IMR-90 (cell line): ENCODE results near the gene GNAS-AS1. TPM values are rescaled to one million over a fixed set of nuclear protein-coding genes. Genes with fewer than 3 reads are reported as not detected.

Source experiments
- ATAC-seq: fragments of 200-7000 bp; cut with Tn5 transposase; 2 replicates; pipeline ENCODE4 v1.9.1; 2020; ENCODE audit warnings: low read depth, mild to moderate bottlenecking, moderate library complexity
- BruUV-seq: library from RNA; stranded (reverse); fragments of 400-500 nt; replicated peaks from 2 replicates; lab custom pipeline; 2021; lab: Mats Ljungman, UMichigan
- CTCF ChIA-PET: fragments of 300-600 bp; formaldehyde crosslinking; extraction: SDS; loops from one replicate; lab custom pipeline; 2021; ENCODE audit warnings: antibody characterized with exemption; lab: Yijun Ruan, JAX
- POLR2A ChIA-PET: fragments of 300-600 bp; sonication (Branson Sonifier 250); formaldehyde crosslinking; loops from one replicate; lab custom pipeline; 2022; ENCODE audit warnings: antibody characterized with exemption; ENCODE audit not compliant: unreplicated experiment; lab: Charles Lee
- DNase-seq: peaks from one replicate; pipeline ENCODE4 v3.0.0; 2013
- H2AFZ ChIP-seq: replicated peaks from 2 replicates; pipeline ENCODE3; 2013; ENCODE audit warnings: low read length, mild to moderate bottlenecking; ENCODE audit not compliant: poor library complexity
- H2AK5ac ChIP-seq: 2 replicates; pipeline ENCODE4 v1.6.1; 2013; ENCODE audit warnings: low read depth, low read length, inconsistent platforms
- H2AK9ac ChIP-seq: replicated peaks from 2 replicates; pipeline ENCODE3; 2013; ENCODE audit warnings: mild to moderate bottlenecking, low read depth, low read length, moderate library complexity; ENCODE audit not compliant: poor library complexity
- H2BK120ac ChIP-seq: 2 replicates; pipeline ENCODE4 v1.6.1; 2013; ENCODE audit warnings: low read depth, low read length, inconsistent platforms
- H2BK15ac ChIP-seq: 3 replicates; pipeline ENCODE4 v1.6.1; 2013; ENCODE audit warnings: low read depth, low read length, inconsistent platforms
- H2BK20ac ChIP-seq: 2 replicates; pipeline ENCODE4 v1.6.1; 2013; ENCODE audit warnings: low read depth, mild to moderate bottlenecking, inconsistent platforms, low read length, moderate library complexity
- H2BK5ac ChIP-seq: 2 replicates; pipeline ENCODE4 v1.6.1; 2013; ENCODE audit warnings: mild to moderate bottlenecking, low read depth, low read length, inconsistent platforms; ENCODE audit not compliant: poor library complexity, severe bottlenecking
- H3K14ac ChIP-seq: replicated peaks from 2 replicates; pipeline ENCODE4 v1.6.1; 2013; ENCODE audit warnings: low read depth, low read length, inconsistent platforms
- H3K18ac ChIP-seq: 2 replicates; pipeline ENCODE4 v1.6.1; 2013; ENCODE audit warnings: low read depth, low read length, control low read depth
- H3K23ac ChIP-seq: 2 replicates; pipeline ENCODE4 v1.6.1; 2013; ENCODE audit warnings: low read depth, low read length, inconsistent platforms
- H3K27ac ChIP-seq: 2 replicates; pipeline ENCODE4 v1.5.1; 2013; ENCODE audit warnings: mild to moderate bottlenecking, control low read depth, low read length; ENCODE audit not compliant: insufficient read depth
- H3K27me3 ChIP-seq: 2 replicates; pipeline ENCODE4 v1.6.1; 2013; ENCODE audit warnings: low read length; ENCODE audit not compliant: control insufficient read depth, insufficient read depth
- H3K36me3 ChIP-seq: 2 replicates; pipeline ENCODE4 v1.6.1; 2013; ENCODE audit warnings: low read length, mixed read lengths; ENCODE audit not compliant: control insufficient read depth, insufficient read depth
- H3K4ac ChIP-seq: 2 replicates; pipeline ENCODE4 v1.6.1; 2013; ENCODE audit warnings: low read depth, low read length, inconsistent platforms
- H3K4me1 ChIP-seq: 2 replicates; pipeline ENCODE4 v1.6.1; 2013; ENCODE audit warnings: low read length, mixed read lengths; ENCODE audit not compliant: control insufficient read depth, insufficient read depth
- H3K4me2 ChIP-seq: 2 replicates; pipeline ENCODE4 v1.6.1; 2013; ENCODE audit warnings: low read depth, mild to moderate bottlenecking, control low read depth, low read length, moderate library complexity
- H3K4me3 ChIP-seq: 2 replicates; pipeline ENCODE4 v1.5.1; 2013; ENCODE audit warnings: low read depth, mild to moderate bottlenecking, control low read depth, low read length, moderate library complexity; ENCODE audit not compliant: insufficient read depth
- H3K56ac ChIP-seq: 2 replicates; pipeline ENCODE4 v1.6.1; 2013; ENCODE audit warnings: low read length, inconsistent platforms; ENCODE audit not compliant: insufficient read depth; ENCODE audit errors: extremely low read depth
- H3K79me1 ChIP-seq, 2 experiments: 2 replicates each; pipeline ENCODE4 v1.6.1; 2013; ENCODE audit warnings: low read length in 2 of 2, inconsistent platforms in 1 of 2, low read depth in 1 of 2
- H3K9ac ChIP-seq: 2 replicates; pipeline ENCODE4 v1.6.1; 2013; ENCODE audit warnings: low read depth, low read length, control low read depth
- H3K9me1 ChIP-seq: 2 replicates; pipeline ENCODE4 v1.6.1; 2013; ENCODE audit warnings: low read length, inconsistent platforms; ENCODE audit not compliant: insufficient read depth
- H3K9me3 ChIP-seq: 2 replicates; pipeline ENCODE4 v1.6.1; 2013; ENCODE audit warnings: low read length; ENCODE audit not compliant: control insufficient read depth, insufficient read depth
- H4K20me1 ChIP-seq: 2 replicates; pipeline ENCODE4 v1.6.1; 2013; ENCODE audit warnings: low read length, inconsistent platforms; ENCODE audit not compliant: insufficient read depth
- H4K5ac ChIP-seq: 2 replicates; pipeline ENCODE4 v1.6.1; 2013; ENCODE audit warnings: mild to moderate bottlenecking, low read depth, low read length, control low read depth
- H4K8ac ChIP-seq, 2 experiments: 2 replicates each; pipeline ENCODE4 v1.6.1; 2013; ENCODE audit warnings: low read depth in 2 of 2, low read length in 2 of 2, control low read depth in 1 of 2, inconsistent platforms in 1 of 2
- H4K91ac ChIP-seq: 2 replicates; pipeline ENCODE4 v1.6.1; 2013; ENCODE audit warnings: low read depth, low read length, inconsistent platforms; ENCODE audit not compliant: insufficient read depth
- POLR2A ChIP-seq: IDR thresholded peaks from 2 replicates; pipeline ENCODE4 v1.6.1; 2012; ENCODE audit warnings: mild to moderate bottlenecking, low read depth, low read length
- WGBS, 2 experiments: methylation state at CpG; one replicate each; pipeline versions ENCODE4 v1.1.5 to v1.1.7; 2013; ENCODE audit warnings: missing lambda C conversion rate in 2 of 2; ENCODE audit not compliant: insufficient read length in 1 of 2; ENCODE audit errors: extremely low coverage in 2 of 2; 5-methylcytosine and 5-hydroxymethylcytosine counted together
- dilution Hi-C: fragments of 300-500 bp; cut with HindIII; formaldehyde crosslinking; loops from one replicate; pipeline ENCODE4 v1.14.3; 2018; ENCODE audit warnings: low sequenced_read_pairs; ENCODE audit not compliant: unreplicated experiment
- in situ Hi-C: fragments of 300-500 bp; cut with MboI; formaldehyde crosslinking; loops from 3 replicates; pipeline ENCODE4 v1.14.3; 2019; ENCODE audit warnings: low sequenced_read_pairs, inconsistent platforms, mixed read lengths
- intact Hi-C: fragments of 100-400 bp; cut with micrococcal nuclease; formaldehyde crosslinking; loops from 2 replicates; pipeline ENCODE4 v1.10.0; 2022
- polyA plus RNA-seq, 3 experiments: library from polyadenylated mRNA; depleted of rRNA; stranded (reverse); fragments of >200 nt; gene quantifications; 2 replicates each; pipeline ENCODE4 v1.2.3, GENCODE V29; 2012; ENCODE audit warnings: low replicate concordance in 1 of 3
- total RNA-seq: library from RNA; depleted of rRNA; stranded (reverse); fragments of >200 nt; gene quantifications from 2 replicates; pipeline ENCODE4 v1.2.3, GENCODE V29; 2012

GNAS-AS1 gene
- total and polyA plus RNA-seq, 2 of the 4 experiments (the other 2 are of a cell fraction): 0.54 to 0.60 TPM

DNA sequence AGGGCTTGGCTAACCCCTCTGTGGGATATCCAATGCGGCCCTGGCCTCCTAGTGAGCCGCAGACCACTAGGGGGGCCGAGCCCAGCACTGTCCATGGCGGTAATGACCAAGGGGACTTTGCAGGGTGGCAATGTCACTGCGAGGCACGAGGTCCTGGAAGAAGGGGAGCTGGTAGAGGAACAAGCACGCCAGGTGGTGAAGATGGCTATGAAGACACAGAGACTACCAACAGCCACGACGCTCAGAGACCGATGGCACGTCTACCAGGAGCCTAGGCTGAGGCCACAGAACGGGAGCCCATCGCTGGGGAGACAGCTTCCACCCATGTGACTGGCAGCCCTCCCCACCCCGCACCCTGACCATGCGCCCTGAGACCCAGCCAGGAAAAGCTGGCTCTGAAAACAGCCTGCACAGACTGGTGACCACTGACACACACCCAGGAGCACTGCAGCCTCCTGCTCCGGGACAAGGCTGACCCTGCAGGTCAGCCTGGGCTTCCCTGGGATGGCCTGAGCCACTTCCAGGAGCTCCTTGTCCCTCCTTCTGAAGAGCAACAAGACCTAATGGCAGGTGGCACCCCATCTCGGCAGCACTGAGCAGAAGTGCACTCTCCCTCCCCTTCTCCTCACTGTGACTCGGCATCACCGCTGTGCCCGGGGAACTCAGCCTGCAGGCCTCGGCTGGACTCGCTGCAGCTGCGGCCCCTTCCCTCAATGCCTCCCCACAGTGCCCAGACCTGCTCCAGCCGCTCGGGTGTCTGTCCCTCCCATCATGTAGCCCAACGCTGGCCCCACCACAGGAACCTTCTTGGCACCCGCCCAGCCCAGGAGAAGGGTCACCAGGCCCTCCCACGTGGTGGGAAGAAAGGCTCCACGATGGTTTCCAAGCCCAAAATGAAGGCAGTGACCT is 56.9 kb downstream of the GNAS-AS1 start:
- no peak overlapping the region for H3K4ac ChIP-seq
- ChIA-PET CTCF (interaction anchor here (1.4 kb wide), 1 partner anchor 10 kb away, joined by 3 read pairs; no protein-coding TSS in a partner anchor), POLR2A (no interaction called here)
- H3K9me1 ChIP-seq: no peaks in the 10 kb centered on the region
- H4K91ac ChIP-seq: no peak overlapping the region
- no peak overlapping the region for H3K56ac ChIP-seq
- no peak overlapping the region for H3K4me3 ChIP-seq
- in situ Hi-C loops (no loop called here), intact Hi-C loops (no loop called here), dilution Hi-C loops (no loop called here)
- H2BK5ac ChIP-seq: no peak overlapping the region
- H3K79me1 ChIP-seq: no peaks in the 10 kb centered on the region
- H3K36me3 ChIP-seq: no peaks in the 10 kb centered on the region
- no peaks in the 10 kb centered on the region for H3K4me1 ChIP-seq
- H2AFZ ChIP-seq: no peak overlapping the region
- no peaks in the 10 kb centered on the region for H4K20me1 ChIP-seq
- H4K8ac ChIP-seq: no peak overlapping the region
- H3K9me3 ChIP-seq: no peaks in the 10 kb centered on the region
- no peak overlapping the region for H2BK120ac ChIP-seq
- BruUV-seq: no TSS peak
- WGBS, 2 experiments: 74% methylated on average over 18 of the region's 29 CpGs; no CpG with 5 or more reads in 1 of the 2 experiments
- H4K5ac ChIP-seq: no peak overlapping the region
- H3K9ac ChIP-seq: no peak overlapping the region
- no peak overlapping the region for H2AK9ac ChIP-seq
- DNase-seq: no peak
- no peak overlapping the region for H2AK5ac ChIP-seq
- peaks cover 49% of the 10 kb centered on the region for H3K27me3 ChIP-seq
- H3K18ac ChIP-seq: no peak overlapping the region
- TF ChIP-seq POLR2A: no peak
- no peak for ATAC-seq
- H3K23ac ChIP-seq: no peak overlapping the region
- H2BK15ac ChIP-seq: no peak overlapping the region
- no peak overlapping the region for H3K27ac ChIP-seq
- H3K14ac ChIP-seq: no peak overlapping the region
- H2BK20ac ChIP-seq: no peak overlapping the region
- no peak overlapping the region for H3K4me2 ChIP-seq
